Measurements from ENCODE around the gene MYO6. TPM values are rescaled to one million over a fixed set of nuclear protein-coding genes. Genes with fewer than 3 reads are reported as not detected.

MYO6 gene
- total RNA-seq, 3 donors from 2014 or later (not counting 1 experiment from before 2014, with no cell fraction given) = 3.7 to 9.2 (median 6.6) TPM

GRCh38 chr6:75827163-75827562 lies 78.1 kb downstream of the MYO6 start:
- no peaks in the 10 kb centered on the region for H3K36me3 ChIP-seq (ENCODE audit: control insufficient read depth, insufficient read depth, low read length)
- H3K27me3 ChIP-seq (ENCODE audit: control insufficient read depth, insufficient read depth, low read length) = no peaks in the 10 kb centered on the region
- H3K27me3 Mint-ChIP-seq (ENCODE audit: low read depth in 2 of 2) = no peaks in the 10 kb centered on the region
- no peaks in the 10 kb centered on the region for H3K36me3 Mint-ChIP-seq
- TF ChIP-seq CTCF (IDR thresholded peaks at IDR 0.05) = no peak
- H3K4me1 ChIP-seq (ENCODE audit: control insufficient read depth, insufficient read depth, low read length) = no peaks in the 10 kb centered on the region
- ATAC-seq (no peak), DNase-seq (no peak)
- no peak overlapping the region for H3K27ac Mint-ChIP-seq
- H3K9me3 ChIP-seq (ENCODE audit: control insufficient read depth, insufficient read depth, low read length) = no peaks in the 10 kb centered on the region
- H3K27ac ChIP-seq (ENCODE audit: low read length) = no peak overlapping the region
- intact Hi-C loops (cut with micrococcal nuclease) = no loop called here
- WGBS (ENCODE audit: insufficient coverage) = 90% methylated on average over 1 of the region's 1 CpG
- no peaks in the 10 kb centered on the region for H3K9me3 Mint-ChIP-seq
- no peak overlapping the region for H3K4me3 Mint-ChIP-seq
- peaks cover 3 to 6% of the 10 kb centered on the region in 2 donors for H3K4me1 Mint-ChIP-seq
- H3K4me3 ChIP-seq (ENCODE audit: low read length) = no peak overlapping the region

DNA sequence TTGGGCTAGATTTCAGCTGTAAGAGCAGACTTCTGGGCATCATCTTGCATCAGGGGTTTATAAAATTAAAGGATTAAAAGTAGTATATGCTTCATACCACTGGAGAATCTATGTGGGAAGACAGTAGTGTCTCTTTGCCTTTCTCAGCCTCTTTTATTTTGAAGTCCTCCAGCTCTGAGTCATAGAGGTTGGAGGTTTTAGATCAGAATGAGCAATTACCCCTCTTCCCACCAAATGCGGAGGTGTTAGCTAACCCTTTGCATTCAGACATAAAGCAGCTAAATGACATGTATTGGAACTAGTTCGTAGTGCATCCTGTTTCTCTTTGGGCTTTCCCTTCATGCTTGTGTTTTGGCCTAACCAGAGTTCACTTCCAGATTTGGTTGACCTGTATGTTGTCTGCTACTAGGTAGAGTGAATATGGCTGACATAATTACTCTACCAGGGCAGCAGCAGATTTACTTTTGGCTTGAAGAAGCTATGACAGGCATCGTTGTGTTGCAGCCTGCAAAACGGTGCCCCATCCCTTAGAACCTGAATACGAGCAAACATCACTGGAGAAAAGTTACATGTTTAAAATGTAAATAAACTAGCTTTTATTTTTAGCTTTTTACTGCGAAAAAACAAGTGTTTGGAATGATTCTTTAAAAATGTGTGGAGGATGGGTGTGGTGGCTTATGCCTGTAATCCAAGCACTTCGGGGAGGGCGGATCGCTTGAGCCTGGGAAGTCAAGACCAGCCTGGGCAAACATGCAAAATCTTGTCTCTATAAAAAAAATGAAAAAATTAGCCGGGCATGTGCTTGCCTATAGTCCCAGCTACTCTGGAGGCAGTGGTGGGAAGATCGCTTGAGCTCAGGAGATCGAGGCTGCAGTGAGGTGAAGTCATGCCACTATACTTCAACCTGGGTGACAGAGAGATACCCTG lies 82.2 kb downstream of the MYO6 start:
- no peak overlapping the region for H3K27ac Mint-ChIP-seq

DNA sequence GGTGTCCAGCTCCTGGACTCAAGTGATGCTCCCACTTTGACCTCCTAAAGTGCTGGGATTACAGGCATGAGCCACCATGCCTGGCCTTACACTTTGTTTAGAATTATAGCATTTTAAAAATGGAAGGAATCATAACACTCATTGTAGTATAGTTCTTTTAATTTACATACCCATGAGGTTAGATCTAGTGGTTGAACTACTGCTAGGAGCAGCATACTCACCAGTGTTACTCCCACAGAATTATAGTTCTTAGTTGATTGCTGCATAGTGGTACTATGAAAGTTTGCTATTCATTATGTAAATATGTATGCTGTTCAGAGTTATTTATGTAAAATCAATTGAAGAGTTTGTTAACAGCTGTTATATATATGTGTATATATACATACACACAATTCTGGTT lies 85.4 kb downstream of the MYO6 start:
- Mint-ChIP-seq H3K27me3 (ENCODE audit: low read depth in 2 of 2) (no peaks in the 10 kb centered on the region), H3K4me3 (no peak overlapping the region), H3K27ac (no peak overlapping the region), H3K9me3 (no peaks in the 10 kb centered on the region), H3K36me3 (no peaks in the 10 kb centered on the region), H3K4me1 (no peaks in the 10 kb centered on the region)
- ATAC-seq (no peak), DNase-seq (no peak)
- no peak for TF ChIP-seq CTCF (IDR thresholded peaks at IDR 0.05)
- Histone ChIP-seq H3K27me3 (ENCODE audit: control insufficient read depth, insufficient read depth, low read length) (no peaks in the 10 kb centered on the region), H3K9me3 (ENCODE audit: control insufficient read depth, insufficient read depth, low read length) (no peaks in the 10 kb centered on the region), H3K4me3 (ENCODE audit: low read length) (no peak overlapping the region), H3K36me3 (ENCODE audit: control insufficient read depth, insufficient read depth, low read length) (no peaks in the 10 kb centered on the region), H3K27ac (ENCODE audit: low read length) (no peak overlapping the region), H3K4me1 (ENCODE audit: control insufficient read depth, insufficient read depth, low read length) (no peaks in the 10 kb centered on the region)
- intact Hi-C loops (cut with micrococcal nuclease) = no loop called here

More for the DNA sequence above, 82.2 kb downstream of the MYO6 start:
- DNase-seq (no peak), ATAC-seq (no peak)
- TF ChIP-seq CTCF (IDR thresholded peaks at IDR 0.05) = no peak
- WGBS (ENCODE audit: insufficient coverage) = 88% methylated on average over 12 of the region's 12 CpGs
- intact Hi-C loops (cut with micrococcal nuclease) = no loop called here
- H3K9me3 ChIP-seq (ENCODE audit: control insufficient read depth, insufficient read depth, low read length) = no peaks in the 10 kb centered on the region
- H3K4me3 ChIP-seq (ENCODE audit: low read length) = no peak overlapping the region
- Mint-ChIP-seq H3K4me1 (no peaks in the 10 kb centered on the region), H3K27me3 (ENCODE audit: low read depth in 2 of 2) (no peaks in the 10 kb centered on the region), H3K36me3 (no peaks in the 10 kb centered on the region), H3K4me3 (no peak overlapping the region), H3K9me3 (no peaks in the 10 kb centered on the region)
- H3K36me3 ChIP-seq (ENCODE audit: control insufficient read depth, insufficient read depth, low read length) = no peaks in the 10 kb centered on the region
- H3K27ac ChIP-seq (ENCODE audit: low read length) = no peak overlapping the region
- no peaks in the 10 kb centered on the region for H3K27me3 ChIP-seq (ENCODE audit: control insufficient read depth, insufficient read depth, low read length)
- H3K4me1 ChIP-seq (ENCODE audit: control insufficient read depth, insufficient read depth, low read length) = no peaks in the 10 kb centered on the region

Measured in natural killer cell (primary cell).